GM12891 (cell line): ENCODE results near the gene ACCSL.

Source experiments
- PAX5 ChIP-seq: IDR thresholded peaks from 2 replicates; pipeline ENCODE4 v1.6.1; 2011; ENCODE audit warnings: low read length, moderate library complexity, mild to moderate bottlenecking; ENCODE audit not compliant: insufficient read depth, severe bottlenecking
- POLR2A ChIP-seq: IDR thresholded peaks from 2 replicates; pipeline ENCODE4 v1.6.1; 2011; ENCODE audit warnings: low read depth, low read length, control low read depth
- POLR2AphosphoS5 ChIP-seq: IDR thresholded peaks from 2 replicates; pipeline ENCODE4 v1.6.1; 2011; ENCODE audit warnings: low read depth, low read length, control low read depth
- POU2F2 ChIP-seq: IDR thresholded peaks from 2 replicates; pipeline ENCODE4 v1.6.1; 2011; ENCODE audit warnings: low read depth, mild to moderate bottlenecking, control low read depth, low read length, moderate library complexity
- SPI1 ChIP-seq: IDR thresholded peaks from 2 replicates; pipeline ENCODE4 v1.6.1; 2011; ENCODE audit warnings: low read depth, low read length, control low read depth
- TAF1 ChIP-seq: IDR thresholded peaks from 2 replicates; pipeline ENCODE4 v1.6.1; 2011; ENCODE audit warnings: low read depth, low read length, control low read depth

DNA sequence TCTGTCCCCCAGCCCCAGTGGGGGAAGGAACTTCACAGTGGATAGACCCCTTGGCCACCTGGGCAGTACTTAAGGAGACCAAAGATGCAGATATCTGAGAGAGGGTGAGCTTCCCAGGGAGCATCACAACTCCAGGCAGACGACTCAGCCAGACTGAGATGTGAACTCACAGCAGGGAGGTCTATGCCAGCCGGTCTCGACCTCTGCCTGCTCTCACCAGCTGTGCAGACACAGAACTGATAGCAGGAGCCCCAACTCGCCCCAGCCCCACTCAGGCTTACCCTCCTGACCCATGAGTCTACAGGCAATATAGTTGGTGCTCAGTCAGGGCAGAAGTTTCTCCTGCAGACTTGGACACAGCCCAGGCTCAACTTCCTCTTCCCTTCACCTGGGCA lies 29.7 kb upstream of the ACCSL start:
- TF ChIP-seq POLR2A (no peak), SPI1 (no peak), POLR2AphosphoS5 (no peak), TAF1 (no peak), PAX5 (no peak), POU2F2 (no peak)
